Osteocyte (in vitro differentiated cells): ENCODE data around the gene ZBP1. TPM values are rescaled to one million over a fixed set of nuclear protein-coding genes. Genes with fewer than 3 reads are reported as not detected.

Experiments used
- DNase-seq: peaks from one replicate; pipeline ENCODE4 v3.0.0; 2021; ENCODE audit warnings: mixed read lengths; ENCODE audit not compliant: unreplicated experiment; ENCODE audit errors: extremely low spot score
- H3K27ac Mint-ChIP-seq: one replicate; pipeline ENCODE4 v1.8.0; 2021; ENCODE audit warnings: mild to moderate bottlenecking, mixed read lengths; ENCODE audit not compliant: unreplicated experiment
- H3K27me3 Mint-ChIP-seq: one replicate; pipeline ENCODE4 v1.8.0; 2021; ENCODE audit warnings: mixed read lengths; ENCODE audit not compliant: unreplicated experiment
- H3K36me3 Mint-ChIP-seq: one replicate; pipeline ENCODE4 v1.8.0; 2021; ENCODE audit warnings: mixed read lengths; ENCODE audit not compliant: unreplicated experiment
- H3K4me1 Mint-ChIP-seq: one replicate; pipeline ENCODE4 v1.8.0; 2021; ENCODE audit warnings: mixed read lengths; ENCODE audit not compliant: unreplicated experiment
- H3K4me3 Mint-ChIP-seq: one replicate; pipeline ENCODE4 v1.8.0; 2021; ENCODE audit warnings: mild to moderate bottlenecking, moderate library complexity, mixed read lengths; ENCODE audit not compliant: unreplicated experiment
- H3K9me3 Mint-ChIP-seq: one replicate; pipeline ENCODE4 v1.8.0; 2021; ENCODE audit warnings: mixed read lengths; ENCODE audit not compliant: unreplicated experiment
- CTCF ChIP-seq: fragments of 200-600 bp; sonication (generic); IDR thresholded peaks from 2 replicates; pipeline ENCODE4 v1.5.0; 2021; ENCODE audit warnings: antibody characterized with exemption, mild to moderate bottlenecking, moderate library complexity
- total RNA-seq: library from RNA; stranded (reverse); gene quantifications from 2 replicates; pipeline ENCODE4 v1.2.1, GENCODE V29; 2021

ZBP1 gene
- total RNA-seq, 1 donor from 2014 or later = not detected

- Mint-ChIP-seq H3K9me3 (no peaks in the 10 kb centered on the region), H3K27ac (no peak overlapping the region), H3K27me3 (peaks cover 70% of the 10 kb centered on the region), H3K36me3 (no peaks in the 10 kb centered on the region), H3K4me3 (no peak overlapping the region), H3K4me1 (no peaks in the 10 kb centered on the region)
- no peak for TF ChIP-seq CTCF
- DNase-seq = no peak
Measured at GRCh38 chr20:57555457-57556184, 64.6 kb downstream of the ZBP1 start.

Other genes with a start within 250 kb of the ZBP1 start
- gene RBM38, start 229.0 kb downstream of the ZBP1 start, total RNA-seq = 17.8 and 18.8 TPM in 2 replicates
- gene CTCFL, start 95.3 kb downstream of the ZBP1 start, total RNA-seq = not detected in 2 replicates
- gene PCK1, start 59.3 kb downstream of the ZBP1 start, total RNA-seq = not detected in 2 replicates
- gene PMEPA1, start 89.6 kb upstream of the ZBP1 start, total RNA-seq = 24.1 and 28.2 TPM in 2 replicates